HG02870 (cell line): Measurements from ENCODE around the gene PTK6.
"Not testable (repeated sequence)": the region's sequence is repeated elsewhere in the genome, so short reads cannot be mapped to it uniquely, and the experiment has no call there.

Experiments used
- ATAC-seq: cut with Tn5 transposase; IDR thresholded peaks from one replicate; pipeline ENCODE4 v1.9.1; 2021; ENCODE audit warnings: mild to moderate bottlenecking, moderate library complexity; ENCODE audit not compliant: unreplicated experiment

PTK6 gene

DNA sequence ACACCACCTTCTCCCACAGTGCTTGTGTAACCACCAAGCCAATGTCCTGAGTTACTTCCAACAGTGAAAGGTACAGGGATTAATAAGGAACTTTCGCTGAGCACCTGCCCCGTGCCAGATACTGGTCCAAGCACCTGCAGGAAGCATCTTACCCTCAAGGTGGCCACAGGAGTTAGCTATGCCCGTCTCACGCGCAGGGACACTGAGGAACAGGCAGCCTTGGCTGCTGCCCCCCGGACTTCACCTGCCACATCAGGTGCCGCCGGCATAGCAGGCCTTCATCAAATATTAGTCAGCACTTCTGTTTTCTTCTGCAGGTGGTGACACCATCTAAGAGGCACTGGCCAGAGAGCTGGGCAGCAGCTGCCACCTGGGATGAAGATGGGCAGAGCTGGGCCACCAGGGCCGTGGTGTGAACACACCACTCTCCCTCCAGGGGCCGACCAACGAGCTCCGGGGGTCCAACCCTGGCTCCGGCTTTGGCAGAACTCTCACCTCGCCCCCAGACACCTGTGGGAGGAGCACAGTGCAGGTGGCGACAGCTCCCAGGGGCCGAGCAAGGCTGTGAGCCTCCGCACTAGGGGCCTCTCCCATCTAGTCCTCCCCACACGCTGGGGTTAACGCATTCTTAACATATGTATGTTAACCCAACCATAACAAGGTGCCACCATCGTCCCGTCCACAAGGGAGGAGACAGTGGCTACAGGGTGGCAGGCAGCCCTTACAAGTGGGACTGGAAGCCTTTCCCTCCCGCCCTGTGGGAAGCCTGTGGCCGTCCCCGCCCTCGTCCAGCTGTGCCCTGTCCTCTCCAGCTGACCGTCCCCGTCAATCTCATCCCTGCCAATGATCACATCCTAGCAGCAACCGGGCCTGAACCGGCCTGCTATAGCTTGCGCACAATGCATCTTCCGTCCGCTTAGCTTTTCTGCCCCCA is 19.5 kb downstream of the PTK6 start:
- no peak for ATAC-seq

DNA sequence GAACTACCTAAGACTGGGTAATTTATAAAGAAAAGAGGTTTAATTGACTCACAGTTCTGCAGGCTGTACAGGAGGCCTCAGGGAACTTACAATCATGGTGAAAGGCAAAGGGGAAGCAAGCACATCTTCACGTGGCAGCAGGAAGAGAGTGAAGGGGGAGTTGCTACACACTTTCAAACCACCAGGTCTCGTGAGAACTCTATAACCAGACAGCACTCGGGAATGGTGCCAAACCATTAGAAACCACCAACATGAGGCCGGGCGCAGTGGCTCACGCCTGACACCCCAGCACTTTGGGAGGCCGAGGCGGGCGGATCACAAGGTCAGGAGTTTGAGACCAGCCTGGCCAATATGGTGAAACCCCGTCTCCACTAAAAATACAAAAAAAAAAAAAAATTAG is 22.7 kb downstream of the PTK6 start:
- ATAC-seq, result not testable (repeated sequence)

DNA sequence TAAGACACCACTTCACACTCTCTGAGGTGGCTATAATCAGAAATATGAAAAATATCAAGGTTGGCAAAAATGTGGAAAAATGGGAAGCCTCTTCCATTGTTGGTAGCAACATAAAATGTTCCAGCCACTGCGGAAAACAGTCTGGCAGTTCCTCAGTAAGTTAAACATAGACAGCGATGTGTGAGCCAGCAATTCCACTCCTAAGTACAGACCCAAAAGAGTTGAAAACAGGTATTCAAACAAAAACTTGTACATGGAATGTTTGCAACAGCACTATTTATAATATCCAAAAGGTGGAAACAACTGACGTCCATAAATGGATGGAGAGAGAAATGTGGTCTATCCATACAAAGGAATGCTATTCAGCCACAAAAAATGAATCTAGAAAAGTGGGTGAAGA is 24.0 kb downstream of the PTK6 start:
- ATAC-seq, result no peak

DNA sequence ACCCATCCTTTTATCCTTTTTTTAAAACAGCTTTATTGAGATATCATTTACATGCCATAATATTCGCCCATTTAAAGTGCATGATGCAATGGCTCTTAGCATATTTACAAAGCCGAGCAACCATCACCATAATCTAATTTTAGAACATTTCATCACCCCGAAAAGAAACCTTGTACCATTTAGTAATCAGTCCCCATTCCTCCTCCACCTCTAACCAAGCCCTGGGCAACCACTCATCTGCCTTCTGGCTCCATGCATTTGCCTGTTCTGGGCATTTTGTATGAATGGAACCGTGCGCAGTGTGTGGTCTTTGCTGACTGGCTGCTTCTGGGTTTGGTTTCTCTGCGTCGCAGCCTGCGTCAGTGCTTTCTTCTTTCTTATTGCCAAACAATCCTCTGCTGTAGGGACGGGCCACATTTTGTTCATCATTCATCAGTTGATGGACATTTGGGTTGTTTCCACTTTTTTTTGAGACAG is 28.1 kb downstream of the PTK6 start:
- ATAC-seq, result no peak

DNA sequence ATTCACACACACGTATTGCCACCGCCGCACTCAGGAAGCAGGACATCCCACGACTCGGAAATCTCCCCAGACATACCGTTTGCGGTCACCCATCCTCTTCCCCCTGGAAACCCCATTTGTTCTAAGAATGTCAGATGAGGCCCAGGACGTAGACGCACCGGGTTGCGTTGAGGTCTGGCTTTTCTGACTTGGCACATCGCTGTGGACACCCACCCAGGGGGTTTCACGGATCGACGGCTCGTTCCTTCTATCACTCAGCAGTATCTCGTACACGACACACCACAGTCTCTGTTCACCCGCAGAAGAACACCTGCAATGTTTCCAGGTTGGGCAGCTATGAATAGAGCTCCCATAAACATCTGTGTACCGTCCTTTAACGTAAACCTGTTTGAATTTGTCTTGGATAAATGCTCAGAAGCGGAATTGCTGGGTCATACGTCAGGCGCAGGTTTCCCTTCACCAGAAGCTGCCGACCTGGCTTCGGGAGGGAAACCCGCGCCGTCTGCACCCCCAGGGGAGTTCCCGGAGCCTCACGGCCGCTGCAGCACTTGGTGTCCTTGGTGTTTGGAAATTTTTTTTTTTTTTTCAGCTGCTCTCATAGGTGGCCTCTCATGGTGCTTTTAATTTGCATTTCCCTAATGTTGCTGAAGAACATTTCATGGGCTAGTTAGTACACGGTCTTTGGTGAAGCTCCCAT is 29.0 kb downstream of the PTK6 start:
- no peak for ATAC-seq

DNA sequence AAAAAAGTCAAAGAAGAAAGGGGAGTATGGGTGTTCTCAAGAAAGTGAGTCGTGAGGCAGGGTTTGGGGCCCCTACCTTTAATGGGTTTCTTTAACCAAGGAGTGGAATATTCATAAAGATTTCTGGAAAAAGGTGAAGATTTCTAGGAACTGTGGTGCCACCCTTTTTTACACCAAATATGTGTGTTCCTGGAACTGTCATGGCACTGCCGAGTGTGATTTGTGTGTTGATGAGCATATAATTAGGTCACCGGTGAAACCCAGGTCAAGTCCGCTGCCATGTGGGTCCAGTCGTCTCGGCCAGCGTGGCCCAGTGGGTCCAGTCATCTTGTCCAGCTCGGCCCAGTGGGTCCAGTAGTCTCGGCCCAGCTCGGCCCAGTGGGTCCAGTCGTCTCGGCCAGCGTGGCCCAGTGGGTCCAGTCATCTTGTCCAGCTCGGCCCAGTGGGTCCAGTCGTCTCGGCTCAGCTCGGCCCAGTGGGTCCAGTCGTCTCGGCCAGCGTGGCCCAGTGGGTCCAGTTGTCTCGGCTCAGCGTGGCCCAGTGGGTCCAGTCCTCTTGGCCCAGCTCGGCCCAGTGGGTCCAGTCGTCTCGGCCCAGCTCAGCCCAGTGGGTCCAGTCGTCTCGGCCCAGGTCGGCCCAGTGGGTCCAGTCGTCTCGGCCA is 30.0 kb downstream of the PTK6 start:
- no peak for ATAC-seq

DNA sequence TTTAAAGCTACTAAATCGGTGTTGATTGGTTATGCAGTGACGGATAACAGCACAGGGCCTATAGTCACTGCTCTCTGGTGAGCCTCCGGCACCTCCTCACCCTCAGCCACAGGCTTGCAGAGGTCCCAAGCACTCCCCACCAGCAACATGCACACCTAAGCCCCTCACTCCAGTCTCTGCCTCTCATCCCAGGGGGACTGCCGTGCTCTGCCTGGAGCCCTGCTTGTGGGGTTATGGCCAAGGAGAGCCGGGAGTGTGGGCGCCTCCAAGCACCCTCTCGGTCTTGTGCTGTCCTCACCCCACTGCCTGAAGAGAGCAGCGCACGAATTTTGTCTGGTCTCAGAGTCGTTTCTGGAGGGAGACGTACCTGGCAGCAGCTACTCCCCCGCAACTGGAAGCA is 31.5 kb downstream of the PTK6 start:
- no peak for ATAC-seq

DNA sequence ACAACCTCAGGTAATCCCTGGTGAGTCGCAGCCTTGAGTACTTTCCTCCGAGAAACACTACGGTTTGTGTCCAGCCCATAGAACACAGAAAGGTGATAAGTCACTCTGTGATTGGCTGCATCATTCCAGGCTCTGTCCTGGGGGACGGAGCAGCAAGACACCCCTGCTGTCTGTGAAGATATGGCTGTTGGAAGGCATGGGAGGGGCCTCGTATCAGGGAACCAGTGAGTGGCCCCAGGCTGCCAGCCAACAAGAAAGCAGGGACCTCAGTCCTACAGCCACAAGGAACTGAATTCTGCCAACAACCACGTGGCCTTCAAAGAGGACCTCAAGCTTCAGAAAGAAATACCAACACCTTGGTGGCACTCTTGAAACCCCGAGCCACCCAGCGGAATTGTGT is 31.9 kb downstream of the PTK6 start:
- ATAC-seq, result no peak

DNA sequence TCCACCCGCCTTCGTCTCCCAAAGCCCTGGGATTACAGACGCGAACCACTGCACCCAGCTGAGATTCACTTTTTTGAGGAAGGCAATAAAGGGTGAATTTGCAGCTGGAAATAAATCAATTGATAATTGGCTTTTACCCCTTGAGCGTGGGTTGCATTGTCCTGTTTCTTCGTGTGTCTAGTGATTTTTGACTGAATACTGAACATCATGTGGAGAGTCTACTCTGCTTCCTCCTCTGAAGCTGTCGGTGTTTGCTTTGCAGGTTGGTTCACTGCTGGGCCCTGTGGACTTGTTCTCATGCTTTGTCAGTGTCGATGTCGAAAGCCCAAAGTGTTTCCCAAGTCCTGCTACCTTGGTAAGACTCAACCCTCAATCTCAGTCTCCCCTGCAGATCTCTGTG is 32.5 kb downstream of the PTK6 start:
- no peak for ATAC-seq

DNA sequence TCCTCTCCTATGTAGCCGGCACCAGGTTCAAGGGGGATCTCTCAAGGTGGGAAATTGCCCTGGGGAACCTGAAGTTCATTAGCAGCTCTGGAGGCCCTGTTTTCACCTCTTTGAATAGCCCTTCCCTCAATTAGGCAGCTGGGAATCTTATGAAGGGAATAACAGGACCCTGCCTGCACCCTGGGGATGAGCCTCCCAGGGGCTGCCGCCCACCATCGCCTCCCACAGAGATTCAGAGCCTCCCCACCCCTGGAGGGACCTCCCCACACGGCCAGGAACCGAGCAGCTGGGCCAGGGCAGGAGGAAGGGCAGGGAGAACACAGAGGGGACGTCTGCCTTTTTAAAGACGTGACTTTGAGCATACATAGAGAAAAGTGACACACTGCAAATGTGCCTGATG is 33.7 kb downstream of the PTK6 start:
- ATAC-seq, result no peak

DNA sequence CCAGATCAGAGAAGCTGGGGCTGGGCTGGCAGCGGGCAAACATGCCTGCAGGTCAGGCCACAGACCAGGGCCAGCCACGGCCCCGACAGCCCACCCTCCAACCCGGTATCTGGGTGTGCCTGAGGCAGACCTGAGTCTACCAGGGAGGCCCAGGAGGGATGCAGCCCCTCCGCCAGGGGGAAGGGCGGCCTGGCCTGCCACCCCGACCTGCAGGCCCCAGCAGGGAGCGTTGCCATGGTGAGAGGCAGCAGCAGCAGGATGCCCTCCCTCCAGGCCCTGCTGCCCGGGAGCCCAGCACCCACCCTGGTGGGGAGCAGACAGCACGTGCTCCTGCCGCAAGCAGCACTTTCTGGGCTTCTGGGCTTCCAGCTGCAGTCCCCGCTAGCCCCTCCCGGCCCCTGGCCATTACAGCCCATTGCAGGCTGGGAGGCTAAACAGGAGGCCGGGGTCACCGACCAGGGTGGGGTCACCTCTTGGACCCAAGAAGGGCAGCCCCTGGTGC is 34.5 kb downstream of the PTK6 start:
- ATAC-seq, result no peak

DNA sequence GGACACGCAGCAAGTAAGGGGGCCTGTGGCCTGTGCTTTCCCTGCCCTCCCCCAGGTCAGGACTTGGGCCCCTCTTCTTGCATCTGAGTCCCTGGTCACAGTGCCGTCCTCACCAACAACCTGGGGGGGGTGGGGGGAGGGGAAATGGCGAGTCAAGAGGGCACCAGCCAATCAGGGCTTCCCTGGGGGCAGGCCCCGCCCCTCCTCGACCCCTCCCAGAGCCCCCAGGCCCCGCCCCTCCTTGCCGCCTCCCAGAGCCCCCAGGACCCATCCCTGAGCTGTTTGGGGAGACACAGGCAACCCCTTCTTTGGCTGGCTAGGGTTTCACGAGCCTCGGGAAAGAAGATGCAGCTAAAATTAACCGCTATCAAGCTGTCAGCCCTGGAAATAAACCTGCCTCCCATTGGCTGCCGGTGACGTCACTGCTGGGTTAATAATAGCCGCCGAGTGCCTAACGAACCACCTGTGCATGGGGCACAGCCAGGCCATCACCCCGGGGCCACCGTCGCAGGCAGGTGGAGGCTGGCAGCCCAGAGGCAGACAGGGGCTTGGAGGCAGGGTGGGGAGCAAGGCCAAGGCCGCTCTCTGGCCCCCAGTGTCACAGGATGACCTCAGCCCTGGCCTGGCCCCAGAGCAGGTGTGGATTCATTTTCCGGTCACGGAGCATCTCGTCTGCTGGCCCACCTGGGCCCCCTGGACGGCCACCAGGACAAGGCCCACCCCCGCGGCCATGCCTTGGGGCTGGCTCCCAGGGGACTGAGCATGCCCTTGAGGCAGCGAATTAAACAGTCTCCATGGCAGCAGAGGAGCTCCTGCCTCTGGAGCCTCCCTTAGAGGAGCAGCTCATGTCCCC is 35.1 kb downstream of the PTK6 start:
- ATAC-seq, result no peak

DNA sequence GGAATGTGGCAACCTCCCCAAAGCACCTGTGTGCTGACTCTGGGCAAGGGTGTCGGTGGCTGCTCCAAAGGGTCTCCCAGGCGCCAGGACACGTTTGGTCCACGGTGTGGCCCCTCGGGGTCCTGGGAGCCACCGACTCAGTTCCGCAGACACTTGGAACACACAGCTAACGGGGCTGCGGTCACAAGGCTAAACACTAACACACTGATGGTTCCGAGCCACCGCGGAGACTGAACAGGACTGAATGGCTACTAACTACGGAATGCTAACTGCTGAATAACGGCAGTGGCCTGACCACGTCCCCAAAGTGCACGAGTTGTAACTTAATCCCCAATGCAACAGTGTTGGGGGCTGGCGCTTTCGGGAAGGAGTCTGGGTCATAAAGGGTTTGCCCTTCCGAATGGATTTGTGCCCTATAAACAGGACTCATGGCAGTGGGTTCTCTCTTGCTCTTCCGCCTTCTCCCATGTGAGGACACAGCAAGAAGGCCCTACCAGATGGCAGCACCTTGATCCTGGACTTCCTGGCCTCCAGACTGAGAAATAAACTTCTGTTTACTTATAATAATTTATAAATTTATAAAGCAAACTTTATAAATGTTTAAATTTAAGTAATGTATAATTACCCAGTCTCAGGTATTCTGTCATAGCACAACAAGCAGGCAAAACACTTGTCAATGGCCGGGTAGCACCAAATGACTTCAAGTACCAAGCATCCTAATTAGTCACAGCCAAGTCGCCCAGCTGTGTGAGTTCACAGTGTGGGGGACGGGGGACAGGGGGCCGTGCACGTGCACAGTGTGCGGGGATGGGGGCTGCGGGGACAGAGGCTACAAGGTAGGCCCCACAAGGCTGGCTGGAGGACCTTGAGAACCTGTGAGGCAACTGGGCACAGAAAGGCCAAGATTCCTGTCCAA is 36.0 kb downstream of the PTK6 start:
- ATAC-seq, result no peak

DNA sequence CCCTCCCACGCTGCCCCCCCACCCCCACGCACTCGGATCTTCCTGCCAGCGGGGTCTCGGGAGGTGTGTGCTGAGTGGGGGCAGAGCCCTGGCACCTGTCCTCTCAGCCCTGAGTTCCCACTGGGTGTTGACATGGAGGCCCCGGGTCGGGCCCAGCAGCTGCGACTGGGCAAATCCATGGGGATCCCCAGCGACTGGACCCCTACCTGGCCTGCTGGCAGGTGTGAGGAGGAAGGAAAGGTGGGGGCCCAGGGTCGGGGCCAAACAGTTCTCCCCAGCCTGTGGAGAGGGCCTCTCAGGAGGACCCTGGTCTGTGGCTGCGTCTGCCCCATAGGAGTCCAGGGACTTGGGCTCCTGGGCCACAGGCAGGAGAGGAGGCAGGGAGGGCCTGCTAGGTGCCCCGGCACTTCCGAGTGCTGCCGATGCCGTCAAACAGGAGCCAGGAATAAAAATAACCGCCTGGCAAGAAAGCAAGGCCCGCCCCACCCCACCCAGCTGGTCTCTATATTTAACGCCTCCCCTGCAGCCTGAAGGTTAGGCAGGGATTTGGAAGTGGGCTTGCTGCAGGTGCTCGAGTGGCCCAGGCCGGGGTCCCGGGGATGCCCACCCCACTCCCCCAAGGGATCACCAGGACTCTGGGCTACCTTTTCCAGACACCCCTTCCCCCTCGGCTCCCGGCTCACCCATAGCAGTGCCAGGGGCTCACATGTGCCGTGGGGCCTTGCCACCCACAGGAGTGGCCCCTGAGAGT is 36.9 kb downstream of the PTK6 start:
- no peak for ATAC-seq

DNA sequence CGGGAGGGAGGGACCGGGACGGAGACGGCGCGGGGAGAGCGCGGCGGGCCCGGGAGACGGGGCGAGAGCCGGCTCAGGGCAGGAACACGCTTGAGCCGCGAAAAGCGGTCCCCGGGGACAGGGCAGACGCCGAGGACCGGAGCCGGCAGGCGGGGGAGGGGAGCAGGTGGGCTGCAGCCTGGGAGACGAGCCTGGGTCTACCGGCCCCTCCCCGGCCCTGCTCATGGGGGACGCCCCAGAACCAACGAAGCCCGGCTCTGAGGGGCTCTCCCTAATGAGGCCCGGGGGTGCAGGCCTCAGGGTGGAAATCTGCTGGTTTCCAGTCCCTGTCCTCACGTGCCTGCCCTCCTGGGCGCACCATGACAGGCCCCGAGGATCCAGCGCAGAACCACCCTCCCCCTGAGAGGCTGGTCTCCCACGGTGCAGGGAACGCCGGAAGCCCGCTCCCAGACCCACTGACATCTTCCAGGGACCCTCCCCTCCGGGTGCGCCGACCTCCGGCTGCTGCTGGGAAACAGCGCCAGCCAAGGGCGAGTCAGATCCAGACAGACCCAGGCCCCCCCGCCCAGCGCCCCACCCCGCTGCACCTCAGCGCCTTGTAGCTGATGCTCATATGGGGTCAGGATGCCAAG is 37.7 kb downstream of the PTK6 start:
- no peak for ATAC-seq

DNA sequence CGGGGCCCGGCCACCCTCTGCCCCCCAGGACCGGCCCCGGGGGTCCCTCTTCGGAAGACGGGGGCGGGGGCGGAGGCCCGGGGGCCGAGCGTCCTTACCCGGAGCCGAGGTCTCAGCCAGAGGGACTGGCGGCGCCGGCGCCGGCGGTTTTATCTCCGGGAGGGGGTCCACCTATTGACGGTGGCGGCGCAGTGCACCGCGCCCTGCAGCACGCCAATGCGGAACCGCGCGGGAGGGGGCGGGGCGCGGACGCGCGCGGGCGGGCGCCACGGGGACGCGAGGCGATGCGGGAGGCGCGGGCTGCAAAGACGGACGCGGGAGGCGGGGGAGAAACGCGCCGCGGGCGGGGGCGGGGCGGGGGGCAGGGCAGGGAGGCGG is 38.2 kb downstream of the PTK6 start, which contains the start of gene EEF1A2:
EEF1A2 (minus strand) TSS at position 124 of the 378 bp plus-strand sequence. CDS start 1,320 bp downstream, outside the sequence.
- ATAC-seq, result no peak

DNA sequence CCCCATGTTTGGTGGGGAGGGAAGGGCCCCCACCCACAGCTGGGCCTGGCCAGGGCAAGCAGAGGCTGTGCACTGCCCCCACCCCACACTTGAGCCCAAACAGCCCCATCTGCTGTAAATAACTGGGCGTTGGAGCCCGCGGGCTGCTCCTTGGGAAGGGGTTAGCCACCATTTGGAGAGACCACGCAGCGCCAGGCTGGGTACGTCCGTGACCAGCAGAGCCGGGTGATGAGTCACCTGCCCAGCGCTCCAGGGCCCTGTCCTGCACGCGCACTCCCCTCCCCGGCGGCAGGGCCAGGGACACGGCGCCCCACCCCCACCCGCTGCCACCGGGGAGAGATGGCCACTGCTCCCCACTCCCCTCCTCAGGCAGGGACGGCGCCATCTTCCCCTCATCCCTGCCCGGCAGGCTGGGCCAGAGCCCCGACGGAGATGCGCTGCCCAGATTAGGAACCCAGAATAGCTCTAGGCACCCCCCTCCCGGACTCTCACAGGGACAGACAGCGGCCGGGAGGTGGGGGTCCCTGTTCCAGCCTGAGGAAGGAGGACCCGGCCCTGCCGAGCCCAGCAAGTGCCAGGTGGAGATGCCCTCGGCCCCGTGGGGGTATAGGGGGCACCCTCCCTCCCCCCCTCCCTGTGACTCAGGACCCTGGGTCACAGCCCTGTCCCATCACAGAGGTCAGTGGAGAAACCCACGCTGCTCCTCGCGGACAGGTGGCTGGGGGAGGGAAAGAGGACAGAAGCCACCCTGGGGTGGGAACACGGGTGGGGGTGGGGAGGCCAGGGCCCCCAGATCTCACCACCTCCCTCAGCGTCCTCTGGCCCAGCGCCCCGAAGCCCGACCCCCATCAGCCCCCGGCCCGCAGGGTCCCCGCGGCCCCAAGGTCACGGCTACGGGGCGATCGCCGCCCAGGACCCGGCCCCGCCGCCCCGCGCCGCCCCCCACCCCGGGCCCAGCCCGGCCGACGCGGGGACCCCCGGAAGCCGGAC is 38.9 kb downstream of the PTK6 start:
- ATAC-seq, result no peak
